CD4-positive, alpha-beta T cell (primary cell): Measurements from ENCODE around the gene PIK3CD. TPM values are rescaled to one million over a fixed set of nuclear protein-coding genes. Genes with fewer than 3 reads are reported as not detected.

ENCODE experiments used
- ATAC-seq: fragments of 200-7000 bp; cut with Tn5 transposase; one replicate; pipeline ENCODE4 v1.10.0; 2022; ENCODE audit warnings: mild to moderate bottlenecking; ENCODE audit not compliant: poor library complexity
- CTCF ChIA-PET: fragments of 350-600 bp; sonication (Branson Sonifier 250); formaldehyde crosslinking; loops from one replicate; lab custom pipeline; 2021; ENCODE audit warnings: antibody characterized with exemption, inconsistent platforms; lab: Charles Lee
- POLR2A ChIA-PET: fragments of 350-600 bp; sonication (Branson Sonifier 250); formaldehyde crosslinking; loops from one replicate; lab custom pipeline; 2021; ENCODE audit warnings: antibody characterized with exemption, inconsistent platforms; lab: Charles Lee
- DNase-seq, 14 experiments: peaks; one replicate each; pipeline ENCODE4 v3.0.0-alpha.2; 2013 to 2020; ENCODE audit warnings: mixed read lengths in 2 of 14
- H3K27ac ChIP-seq, 2 donors: one replicate each; pipeline versions ENCODE4 v1.5.1 to v1.7.0; 2013; ENCODE audit warnings: low read length in 2 of 2, low read depth in 1 of 2, mild to moderate bottlenecking in 1 of 2
- H3K27me3 ChIP-seq, 2 experiments: 1 replicate in 1 of 2; 2 replicates in 1 of 2; pipeline versions ENCODE4 v1.6.1 to v1.7.0; 2013; ENCODE audit warnings: low read length in 2 of 2, control low read depth in 1 of 2, mild to moderate bottlenecking in 1 of 2, moderate library complexity in 1 of 2; ENCODE audit not compliant: insufficient read depth in 2 of 2, control insufficient read depth in 1 of 2
- H3K36me3 ChIP-seq: one replicate; pipeline ENCODE4 v1.6.1; 2013; ENCODE audit warnings: low read length, control low read depth; ENCODE audit not compliant: insufficient read depth
- H3K4me1 ChIP-seq: one replicate; pipeline ENCODE4 v1.6.1; 2013; ENCODE audit warnings: low read length, control low read depth; ENCODE audit not compliant: insufficient read depth
- H3K4me3 ChIP-seq: one replicate; pipeline ENCODE4 v1.5.1; 2013; ENCODE audit warnings: mild to moderate bottlenecking, low read length, moderate library complexity
- H3K9me3 ChIP-seq, 2 experiments: 1 replicate in 1 of 2; 2 replicates in 1 of 2; pipeline versions ENCODE4 v1.6.1 to v1.7.0; 2013; ENCODE audit warnings: low read length in 2 of 2, mild to moderate bottlenecking in 2 of 2, control low read depth in 1 of 2, moderate library complexity in 1 of 2; ENCODE audit not compliant: control insufficient read depth in 1 of 2, insufficient read depth in 1 of 2
- H3K27ac Mint-ChIP-seq: one replicate; pipeline ENCODE4 v1.8.0; 2020; ENCODE audit warnings: mixed read lengths
- H3K27me3 Mint-ChIP-seq: one replicate; pipeline ENCODE4 v1.8.0; 2021; ENCODE audit warnings: mixed read lengths
- H3K36me3 Mint-ChIP-seq: one replicate; pipeline ENCODE4 v1.8.0; 2021; ENCODE audit warnings: low read depth, mixed read lengths
- H3K4me1 Mint-ChIP-seq: one replicate; pipeline ENCODE4 v1.8.0; 2021; ENCODE audit warnings: low read depth, mixed read lengths
- H3K4me3 Mint-ChIP-seq: one replicate; pipeline ENCODE4 v1.8.0; 2020; ENCODE audit warnings: mild to moderate bottlenecking, mixed read lengths
- H3K9me3 Mint-ChIP-seq: one replicate; pipeline ENCODE4 v1.8.0; 2020; ENCODE audit warnings: mixed read lengths
- CTCF ChIP-seq: fragments of 200-600 bp; IDR thresholded peaks from one replicate; pipeline ENCODE4 v1.8.0; 2022; ENCODE audit warnings: antibody characterized with exemption, mild to moderate bottlenecking
- intact Hi-C, 2 experiments: fragments of 100-400 bp; cut with DNase I in 1 of 2; cut with micrococcal nuclease in 1 of 2; formaldehyde crosslinking; loops; one replicate each; pipeline versions ENCODE4 v1.15.1 to v1.9.0; 2023 to 2025; cut with DNase I, micrococcal nuclease
- total RNA-seq, 174 experiments: library from RNA in 2 of 174; stranded (reverse) in 2 of 174; gene quantifications; one replicate each; pipeline ENCODE4 v1.2.3 and lab custom pipeline; 2021 to 2026

The PIK3CD gene
- total RNA-seq, 2 experiments from 2014 or later: 202 to 213 TPM

GRCh38 chr1:9726905-9727595 is 75.5 kb downstream of the PIK3CD start:
- Histone ChIP-seq H3K36me3 (peaks cover 85% of the 10 kb centered on the region), H3K4me3 (no peak overlapping the region), H3K4me1 (peaks cover 89% of the 10 kb centered on the region), H3K27ac (peak overlapping the region in 1 of 2 donors; percentile 29), H3K27me3 (no peaks in the 10 kb centered on the region), H3K9me3 (peaks cover 0 to 14% of the 10 kb centered on the region in 2 experiments)
- ATAC-seq (no peak), DNase-seq (no peak)
- Mint-ChIP-seq H3K27ac (peak overlapping the region; percentile 92), H3K4me3 (peak overlapping the region; percentile 34), H3K36me3 (peaks cover 87% of the 10 kb centered on the region), H3K9me3 (no peaks in the 10 kb centered on the region), H3K4me1 (peaks cover 71% of the 10 kb centered on the region), H3K27me3 (no peaks in the 10 kb centered on the region)
- intact Hi-C loops: loop anchor here (5.0 kb wide), 2 partner anchors 35 to 140 kb away; no protein-coding TSS in a partner anchor
- POLR2A ChIA-PET: interaction anchor here (1.1 to 5.9 kb wide), 6 partner anchors 7 to 97 kb away, joined by 3 to 69 read pairs (median 12); partner anchors contain the start of gene PIK3CD
- no peak for TF ChIP-seq CTCF
- CTCF ChIA-PET: interaction anchor here (1.4 to 4.1 kb wide), 2 partner anchors 10 to 100 kb away, joined by 5 to 24 read pairs; no protein-coding TSS in a partner anchor

GRCh38 chr1:9728451-9729295 is 77.1 kb downstream of the PIK3CD start:
- ATAC-seq: peak; percentile 75
- Mint-ChIP-seq H3K36me3 (peaks cover 87% of the 10 kb centered on the region), H3K9me3 (no peaks in the 10 kb centered on the region), H3K27me3 (no peaks in the 10 kb centered on the region), H3K4me1 (peaks cover 79% of the 10 kb centered on the region), H3K27ac (peak overlapping the region; percentile 92), H3K4me3 (peak overlapping the region; percentile 82)
- H3K4me1 ChIP-seq: peaks cover 81% of the 10 kb centered on the region
- H3K36me3 ChIP-seq: peaks cover 85% of the 10 kb centered on the region
- POLR2A ChIA-PET: interaction anchor here (1.1 to 5.9 kb wide), 5 partner anchors 9 to 102 kb away, joined by 3 to 69 read pairs (median 10); no protein-coding TSS in a partner anchor
- peaks cover 0 to 7% of the 10 kb centered on the region in 2 experiments for H3K9me3 ChIP-seq
- CTCF ChIA-PET: interaction anchor here (0.6 to 1.2 kb wide), 3 partner anchors 11 to 1830 kb away, joined by 3 read pairs; no protein-coding TSS in a partner anchor
- H3K4me3 ChIP-seq: peak overlapping the region; percentile 10
- intact Hi-C loops: loop anchor here (1.0 to 5.0 kb wide), 5 partner anchors 11 to 139 kb away; no protein-coding TSS in a partner anchor
- TF ChIP-seq CTCF: no peak
- peak overlapping the region; percentile 65 to 75 for H3K27ac ChIP-seq
- peak in 11 of 14 experiments; percentile 40 to 85 (median 63) for DNase-seq
- no peaks in the 10 kb centered on the region for H3K27me3 ChIP-seq

GRCh38 chr1:9729523-9729922 is 78.0 kb downstream of the PIK3CD start:
- TF ChIP-seq CTCF: no peak
- Histone ChIP-seq H3K4me1 (peaks cover 74% of the 10 kb centered on the region), H3K4me3 (peak overlapping the region; percentile 10), H3K36me3 (peaks cover 85% of the 10 kb centered on the region), H3K27ac (peak overlapping the region; percentile 65 to 75), H3K27me3 (no peaks in the 10 kb centered on the region), H3K9me3 (peaks cover 0 to 7% of the 10 kb centered on the region in 2 experiments)
- intact Hi-C loops: loop anchor here (2.0 to 5.0 kb wide), 3 partner anchors 37 to 138 kb away; no protein-coding TSS in a partner anchor
- CTCF ChIA-PET: interaction anchor here (1.8 kb wide), 1 partner anchor 8 kb away, joined by 5 read pairs; no protein-coding TSS in a partner anchor
- H3K27me3 Mint-ChIP-seq: no peaks in the 10 kb centered on the region
- POLR2A ChIA-PET: interaction anchor here (0.9 to 5.9 kb wide), 7 partner anchors 9 to 103 kb away, joined by 3 to 69 read pairs (median 4); no protein-coding TSS in a partner anchor
- H3K4me3 Mint-ChIP-seq: peak overlapping the region; percentile 82
- no peaks in the 10 kb centered on the region for H3K9me3 Mint-ChIP-seq
- H3K36me3 Mint-ChIP-seq: peaks cover 87% of the 10 kb centered on the region
- peaks cover 76% of the 10 kb centered on the region for H3K4me1 Mint-ChIP-seq
- H3K27ac Mint-ChIP-seq: peak overlapping the region; percentile 92
- DNase-seq: no peak
- no peak for ATAC-seq
